ENCODE data around the gene SLC30A3.
"Not testable (repeated sequence)": the region's sequence is repeated elsewhere in the genome, so short reads cannot be mapped to it uniquely, and the experiment has no call there.

Gene SLC30A3

GRCh38 chr2:27304488-27305240 is 41.8 kb upstream of the SLC30A3 start:
- Histone ChIP-seq H3K27ac (ENCODE audit: low read length) (no peak overlapping the region), H3K4me1 (ENCODE audit: control insufficient read depth, insufficient read depth, low read length) (peaks cover 19% of the 10 kb centered on the region), H3K9ac (ENCODE audit: low read length in 2 of 2) (no peak overlapping the region), H3K4me3 (ENCODE audit: low read length in 2 of 2) (no peak overlapping the region), H3K36me3 (ENCODE audit: control insufficient read depth in 2 of 2, insufficient read depth in 2 of 2, low read length in 2 of 2) (peaks cover 3 to 4% of the 10 kb centered on the region in 2 donors), H3K27me3 (ENCODE audit: control insufficient read depth in 1 of 2, insufficient read depth in 2 of 2, low read length in 2 of 2) (peaks cover 39% of the 10 kb centered on the region in 2 donors), H3K9me3 (ENCODE audit: control insufficient read depth in 2 of 2, low read length in 2 of 2) (no peaks in the 10 kb centered on the region)

GRCh38 chr2:27303093-27304025 is 40.5 kb upstream of the SLC30A3 start:
- Histone ChIP-seq H3K4me3 (ENCODE audit: low read length in 2 of 2) (peak overlapping the region; percentile 35 to 44), H3K4me1 (ENCODE audit: control insufficient read depth, insufficient read depth, low read length) (peaks cover 19% of the 10 kb centered on the region), H3K27ac (ENCODE audit: low read length) (no peak overlapping the region), H3K9ac (ENCODE audit: low read length in 2 of 2) (no peak overlapping the region), H3K36me3 (ENCODE audit: control insufficient read depth in 2 of 2, insufficient read depth in 2 of 2, low read length in 2 of 2) (no peaks in the 10 kb centered on the region), H3K9me3 (ENCODE audit: control insufficient read depth in 2 of 2, low read length in 2 of 2) (no peaks in the 10 kb centered on the region), H3K27me3 (ENCODE audit: control insufficient read depth in 1 of 2, insufficient read depth in 2 of 2, low read length in 2 of 2) (peaks cover 35 to 38% of the 10 kb centered on the region in 2 donors)

GRCh38 chr2:27300606-27301005 is 37.8 kb upstream of the SLC30A3 start:
- not testable (repeated sequence) for H3K4me3 ChIP-seq (ENCODE audit: low read length in 2 of 2); H3K4me1 ChIP-seq (ENCODE audit: control insufficient read depth, insufficient read depth, low read length); H3K36me3 ChIP-seq (ENCODE audit: control insufficient read depth in 2 of 2, insufficient read depth in 2 of 2, low read length in 2 of 2); H3K9ac ChIP-seq (ENCODE audit: low read length in 2 of 2); H3K27ac ChIP-seq (ENCODE audit: low read length); H3K9me3 ChIP-seq (ENCODE audit: control insufficient read depth in 2 of 2, low read length in 2 of 2)
- H3K27me3 ChIP-seq (ENCODE audit: control insufficient read depth in 1 of 2, insufficient read depth in 2 of 2, low read length in 2 of 2), result peaks cover 7 to 17% of the 10 kb centered on the region in 2 donors

- H3K27ac ChIP-seq (ENCODE audit: low read length), result no peak overlapping the region
- H3K4me1 ChIP-seq (ENCODE audit: control insufficient read depth, insufficient read depth, low read length), result no peaks in the 10 kb centered on the region
- peaks cover 0 to 8% of the 10 kb centered on the region in 2 donors for H3K27me3 ChIP-seq (ENCODE audit: control insufficient read depth in 1 of 2, insufficient read depth in 2 of 2, low read length in 2 of 2)
- no peak overlapping the region for H3K4me3 ChIP-seq (ENCODE audit: low read length in 2 of 2)
- H3K36me3 ChIP-seq (ENCODE audit: control insufficient read depth in 2 of 2, insufficient read depth in 2 of 2, low read length in 2 of 2), result no peaks in the 10 kb centered on the region
- H3K9me3 ChIP-seq (ENCODE audit: control insufficient read depth in 2 of 2, low read length in 2 of 2), result no peaks in the 10 kb centered on the region
- no peak overlapping the region for H3K9ac ChIP-seq (ENCODE audit: low read length in 2 of 2)
Observed at GRCh38 chr2:27298391-27299080, 35.7 kb upstream of the SLC30A3 start.

GRCh38 chr2:27297195-27297594 is 34.3 kb upstream of the SLC30A3 start:
- no peak overlapping the region for H3K27ac ChIP-seq (ENCODE audit: low read length)
- H3K9me3 ChIP-seq (ENCODE audit: control insufficient read depth in 2 of 2, low read length in 2 of 2), result no peaks in the 10 kb centered on the region
- no peak overlapping the region for H3K9ac ChIP-seq (ENCODE audit: low read length in 2 of 2)
- peaks cover 5 to 7% of the 10 kb centered on the region in 2 donors for H3K27me3 ChIP-seq (ENCODE audit: control insufficient read depth in 1 of 2, insufficient read depth in 2 of 2, low read length in 2 of 2)
- no peaks in the 10 kb centered on the region for H3K4me1 ChIP-seq (ENCODE audit: control insufficient read depth, insufficient read depth, low read length)
- no peak overlapping the region for H3K4me3 ChIP-seq (ENCODE audit: low read length in 2 of 2)
- no peaks in the 10 kb centered on the region for H3K36me3 ChIP-seq (ENCODE audit: control insufficient read depth in 2 of 2, insufficient read depth in 2 of 2, low read length in 2 of 2)

- H3K4me3 ChIP-seq (ENCODE audit: low read length in 2 of 2), result no peak overlapping the region
- no peak overlapping the region for H3K27ac ChIP-seq (ENCODE audit: low read length)
- H3K27me3 ChIP-seq (ENCODE audit: control insufficient read depth in 1 of 2, insufficient read depth in 2 of 2, low read length in 2 of 2), result peaks cover 10 to 14% of the 10 kb centered on the region in 2 donors
- no peaks in the 10 kb centered on the region for H3K36me3 ChIP-seq (ENCODE audit: control insufficient read depth in 2 of 2, insufficient read depth in 2 of 2, low read length in 2 of 2)
- no peaks in the 10 kb centered on the region for H3K4me1 ChIP-seq (ENCODE audit: control insufficient read depth, insufficient read depth, low read length)
- H3K9me3 ChIP-seq (ENCODE audit: control insufficient read depth in 2 of 2, low read length in 2 of 2), result no peaks in the 10 kb centered on the region
- H3K9ac ChIP-seq (ENCODE audit: low read length in 2 of 2), result no peak overlapping the region
Observed at GRCh38 chr2:27296481-27296880, 33.6 kb upstream of the SLC30A3 start.

GRCh38 chr2:27294928-27295327 is 32.1 kb upstream of the SLC30A3 start:
- Histone ChIP-seq H3K4me1 (ENCODE audit: control insufficient read depth, insufficient read depth, low read length) (no peaks in the 10 kb centered on the region), H3K9ac (ENCODE audit: low read length in 2 of 2) (no peak overlapping the region), H3K9me3 (ENCODE audit: control insufficient read depth in 2 of 2, low read length in 2 of 2) (no peaks in the 10 kb centered on the region), H3K27me3 (ENCODE audit: control insufficient read depth in 1 of 2, insufficient read depth in 2 of 2, low read length in 2 of 2) (peaks cover 11 to 17% of the 10 kb centered on the region in 2 donors), H3K36me3 (ENCODE audit: control insufficient read depth in 2 of 2, insufficient read depth in 2 of 2, low read length in 2 of 2) (no peaks in the 10 kb centered on the region), H3K27ac (ENCODE audit: low read length) (no peak overlapping the region), H3K4me3 (ENCODE audit: low read length in 2 of 2) (no peak overlapping the region)

GRCh38 chr2:27291865-27292264 is 29.0 kb upstream of the SLC30A3 start:
- H3K27me3 ChIP-seq (ENCODE audit: control insufficient read depth in 1 of 2, insufficient read depth in 2 of 2, low read length in 2 of 2), result peaks cover 14 to 15% of the 10 kb centered on the region in 2 donors
- no peaks in the 10 kb centered on the region for H3K4me1 ChIP-seq (ENCODE audit: control insufficient read depth, insufficient read depth, low read length)
- no peak overlapping the region for H3K9ac ChIP-seq (ENCODE audit: low read length in 2 of 2)
- no peak overlapping the region for H3K4me3 ChIP-seq (ENCODE audit: low read length in 2 of 2)
- H3K36me3 ChIP-seq (ENCODE audit: control insufficient read depth in 2 of 2, insufficient read depth in 2 of 2, low read length in 2 of 2), result no peaks in the 10 kb centered on the region
- H3K27ac ChIP-seq (ENCODE audit: low read length), result no peak overlapping the region
- no peaks in the 10 kb centered on the region for H3K9me3 ChIP-seq (ENCODE audit: control insufficient read depth in 2 of 2, low read length in 2 of 2)

GRCh38 chr2:27290549-27290948 is 27.7 kb upstream of the SLC30A3 start:
- H3K27ac ChIP-seq (ENCODE audit: low read length), result no peak overlapping the region
- no peaks in the 10 kb centered on the region for H3K9me3 ChIP-seq (ENCODE audit: control insufficient read depth in 2 of 2, low read length in 2 of 2)
- H3K27me3 ChIP-seq (ENCODE audit: control insufficient read depth in 1 of 2, insufficient read depth in 2 of 2, low read length in 2 of 2), result peaks cover 14 to 15% of the 10 kb centered on the region in 2 donors
- H3K4me3 ChIP-seq (ENCODE audit: low read length in 2 of 2), result no peak overlapping the region
- no peaks in the 10 kb centered on the region for H3K36me3 ChIP-seq (ENCODE audit: control insufficient read depth in 2 of 2, insufficient read depth in 2 of 2, low read length in 2 of 2)
- H3K4me1 ChIP-seq (ENCODE audit: control insufficient read depth, insufficient read depth, low read length), result no peaks in the 10 kb centered on the region
- H3K9ac ChIP-seq (ENCODE audit: low read length in 2 of 2), result no peak overlapping the region

- no peaks in the 10 kb centered on the region for H3K9me3 ChIP-seq (ENCODE audit: control insufficient read depth in 2 of 2, low read length in 2 of 2)
- H3K27me3 ChIP-seq (ENCODE audit: control insufficient read depth in 1 of 2, insufficient read depth in 2 of 2, low read length in 2 of 2), result peaks cover 15 to 20% of the 10 kb centered on the region in 2 donors
- H3K36me3 ChIP-seq (ENCODE audit: control insufficient read depth in 2 of 2, insufficient read depth in 2 of 2, low read length in 2 of 2), result no peaks in the 10 kb centered on the region
- no peaks in the 10 kb centered on the region for H3K4me1 ChIP-seq (ENCODE audit: control insufficient read depth, insufficient read depth, low read length)
- no peak overlapping the region for H3K9ac ChIP-seq (ENCODE audit: low read length in 2 of 2)
- no peak overlapping the region for H3K4me3 ChIP-seq (ENCODE audit: low read length in 2 of 2)
- H3K27ac ChIP-seq (ENCODE audit: low read length), result no peak overlapping the region
Observed at GRCh38 chr2:27288610-27289009, 25.8 kb upstream of the SLC30A3 start.
